ENCODE results near the gene PCDHB12.
"Not testable (repeated sequence)": the region's sequence is repeated elsewhere in the genome, so short reads cannot be mapped to it uniquely, and the experiment has no call there.

PCDHB12 gene

DNA sequence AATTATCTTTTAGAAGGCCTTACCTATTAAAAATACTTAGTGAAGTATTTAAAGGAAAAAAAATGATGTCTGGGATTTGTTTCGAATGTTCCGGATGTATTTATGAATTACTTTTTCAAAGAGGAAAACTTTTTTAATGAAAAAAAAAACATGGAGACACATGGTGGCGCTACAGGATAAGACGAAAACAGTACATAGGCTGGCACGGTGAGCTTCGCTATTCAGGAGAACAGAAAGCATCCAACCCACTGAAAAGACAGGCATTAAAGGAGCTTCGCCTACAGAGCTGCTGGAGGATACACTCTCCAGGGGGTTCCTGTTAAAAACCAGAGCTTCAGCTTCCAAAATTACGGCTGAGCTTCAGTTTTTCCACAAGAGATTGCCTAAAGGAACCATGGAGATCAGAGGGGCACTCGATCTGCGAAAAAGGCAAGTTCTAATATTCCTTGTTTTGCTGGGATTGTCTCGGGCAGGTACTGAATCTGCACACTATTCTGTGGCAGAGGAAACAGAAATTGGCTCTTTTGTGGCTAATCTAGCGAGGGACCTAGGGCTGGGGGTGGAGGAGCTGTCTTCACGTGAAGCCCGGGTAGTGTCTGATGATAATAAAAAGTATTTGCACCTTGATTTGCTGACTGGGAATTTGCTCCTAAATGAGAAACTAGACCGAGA is 14.7 kb downstream of the PCDHB12 start, which contains the start of gene PCDHB14:
PCDHB14 (plus strand) TSS at position 232 of the 672 bp plus-strand sequence; CDS start at position 395, 163 bp downstream.
- Histone ChIP-seq H3K4me1 (ENCODE audit: control insufficient read depth in 1 of 2, insufficient read depth in 1 of 2, low read depth in 1 of 2, low read length in 1 of 2) (no peaks in the 10 kb centered on the region), H3K4me3 (ENCODE audit: low read depth in 1 of 2, low read length in 1 of 2) (no peak within 1 kb of the TSS), H3K27me3 (peaks cover 36% of the 10 kb centered on the region), H3K9me3 (no peaks in the 10 kb centered on the region), H3K36me3 (no peaks in the 10 kb centered on the region), H3K27ac (no peak within 1 kb of the TSS)
- TF ChIP-seq, protein P1, sequence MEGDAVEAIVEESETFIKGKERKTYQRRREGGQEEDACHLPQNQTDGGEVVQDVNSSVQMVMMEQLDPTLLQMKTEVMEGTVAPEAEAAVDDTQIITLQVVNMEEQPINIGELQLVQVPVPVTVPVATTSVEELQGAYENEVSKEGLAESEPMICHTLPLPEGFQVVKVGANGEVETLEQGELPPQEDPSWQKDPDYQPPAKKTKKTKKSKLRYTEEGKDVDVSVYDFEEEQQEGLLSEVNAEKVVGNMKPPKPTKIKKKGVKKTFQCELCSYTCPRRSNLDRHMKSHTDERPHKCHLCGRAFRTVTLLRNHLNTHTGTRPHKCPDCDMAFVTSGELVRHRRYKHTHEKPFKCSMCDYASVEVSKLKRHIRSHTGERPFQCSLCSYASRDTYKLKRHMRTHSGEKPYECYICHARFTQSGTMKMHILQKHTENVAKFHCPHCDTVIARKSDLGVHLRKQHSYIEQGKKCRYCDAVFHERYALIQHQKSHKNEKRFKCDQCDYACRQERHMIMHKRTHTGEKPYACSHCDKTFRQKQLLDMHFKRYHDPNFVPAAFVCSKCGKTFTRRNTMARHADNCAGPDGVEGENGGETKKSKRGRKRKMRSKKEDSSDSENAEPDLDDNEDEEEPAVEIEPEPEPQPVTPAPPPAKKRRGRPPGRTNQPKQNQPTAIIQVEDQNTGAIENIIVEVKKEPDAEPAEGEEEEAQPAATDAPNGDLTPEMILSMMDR (IDR thresholded peaks at IDR 0.05): no peak

DNA sequence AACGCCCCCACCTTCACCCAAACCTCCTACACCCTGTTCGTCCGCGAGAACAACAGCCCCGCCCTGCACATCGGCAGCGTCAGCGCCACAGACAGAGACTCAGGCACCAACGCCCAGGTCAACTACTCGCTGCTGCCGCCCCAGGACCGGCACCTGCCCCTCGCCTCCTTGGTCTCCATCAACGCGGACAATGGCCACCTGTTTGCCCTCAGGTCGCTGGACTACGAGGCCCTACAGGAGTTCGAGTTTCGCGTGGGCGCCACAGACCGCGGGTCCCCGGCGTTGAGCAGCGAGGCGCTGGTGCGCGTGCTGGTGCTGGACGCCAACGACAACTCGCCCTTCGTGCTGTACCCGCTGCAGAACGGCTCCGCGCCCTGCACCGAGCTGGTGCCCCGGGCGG is 16.3 kb downstream of the PCDHB12 start:
- not testable (repeated sequence) for H3K36me3 ChIP-seq; H3K9me3 ChIP-seq; H3K4me3 ChIP-seq (ENCODE audit: low read depth in 1 of 2, low read length in 1 of 2); H3K4me1 ChIP-seq (ENCODE audit: control insufficient read depth in 1 of 2, insufficient read depth in 1 of 2, low read depth in 1 of 2, low read length in 1 of 2); H3K27ac ChIP-seq
- peaks cover 36% of the 10 kb centered on the region for H3K27me3 ChIP-seq

DNA sequence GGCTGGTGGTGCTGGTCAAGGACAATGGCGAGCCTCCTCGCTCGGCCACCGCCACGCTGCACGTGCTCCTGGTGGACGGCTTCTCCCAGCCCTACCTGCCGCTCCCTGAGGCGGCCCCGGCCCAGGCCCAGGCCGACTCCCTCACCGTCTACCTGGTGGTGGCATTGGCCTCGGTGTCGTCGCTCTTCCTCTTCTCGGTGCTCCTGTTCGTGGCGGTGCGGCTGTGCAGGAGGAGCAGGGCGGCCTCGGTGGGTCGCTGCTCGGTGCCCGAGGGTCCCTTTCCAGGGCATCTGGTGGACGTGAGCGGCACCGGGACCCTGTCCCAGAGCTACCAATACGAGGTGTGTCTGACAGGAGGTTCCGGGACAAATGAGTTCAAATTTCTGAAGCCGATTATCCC is 16.9 kb downstream of the PCDHB12 start:
- H3K36me3 ChIP-seq; H3K4me3 ChIP-seq (ENCODE audit: low read depth in 1 of 2, low read length in 1 of 2); H3K4me1 ChIP-seq (ENCODE audit: control insufficient read depth in 1 of 2, insufficient read depth in 1 of 2, low read depth in 1 of 2, low read length in 1 of 2); H3K27ac ChIP-seq; H3K9me3 ChIP-seq: not testable (repeated sequence)
- H3K27me3 ChIP-seq: peaks cover 36% of the 10 kb centered on the region

DNA sequence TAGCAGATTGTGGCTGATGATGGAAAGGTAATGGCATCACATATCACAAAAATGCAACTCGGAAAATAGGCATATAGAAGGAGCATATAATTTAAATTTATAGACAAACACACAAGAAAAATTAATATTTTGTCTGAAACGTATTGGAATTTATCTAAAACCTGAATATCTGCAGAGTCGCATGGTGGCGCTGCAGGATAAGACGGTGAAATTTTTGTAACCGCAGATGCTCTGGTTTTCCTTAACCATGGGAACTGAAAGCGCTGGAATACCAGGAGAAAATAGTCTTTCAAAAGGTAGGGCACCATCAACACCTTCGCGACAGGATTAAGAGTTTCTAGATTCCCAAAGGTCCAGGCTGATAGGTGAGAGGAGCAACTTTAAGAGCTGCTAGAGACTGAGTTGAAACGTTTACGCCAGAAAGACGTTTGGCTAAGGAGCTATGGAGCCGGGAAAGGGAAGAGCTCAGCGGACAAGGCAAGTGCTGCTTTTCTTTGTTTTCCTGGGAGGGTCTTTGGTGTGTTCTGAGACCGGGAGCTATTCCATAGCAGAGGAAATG is 25.7 kb downstream of the PCDHB12 start:
- Histone ChIP-seq H3K9me3 (peaks cover 24% of the 10 kb centered on the region), H3K4me3 (ENCODE audit: low read depth in 1 of 2, low read length in 1 of 2) (no peak overlapping the region), H3K27me3 (peaks cover 36% of the 10 kb centered on the region), H3K27ac (no peak overlapping the region), H3K4me1 (ENCODE audit: control insufficient read depth in 1 of 2, insufficient read depth in 1 of 2, low read depth in 1 of 2, low read length in 1 of 2) (no peaks in the 10 kb centered on the region), H3K36me3 (no peaks in the 10 kb centered on the region)
- TF ChIP-seq, protein P1 (IDR thresholded peaks at IDR 0.05): no peak

DNA sequence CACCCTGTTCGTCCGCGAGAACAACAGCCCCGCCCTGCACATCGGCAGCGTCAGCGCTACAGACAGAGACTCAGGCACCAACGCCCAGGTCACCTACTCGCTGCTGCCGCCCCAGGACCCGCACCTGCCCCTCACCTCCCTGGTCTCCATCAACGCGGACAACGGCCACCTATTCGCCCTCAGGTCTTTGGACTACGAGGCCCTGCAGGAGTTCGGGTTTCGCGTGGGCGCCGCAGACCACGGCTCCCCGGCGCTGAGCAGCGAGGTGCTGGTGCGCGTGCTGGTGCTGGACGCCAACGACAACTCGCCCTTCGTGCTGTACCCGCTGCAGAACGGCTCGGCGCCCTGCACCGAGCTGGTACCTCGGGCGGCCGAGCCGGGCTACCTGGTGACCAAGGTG is 27.4 kb downstream of the PCDHB12 start:
- H3K36me3 ChIP-seq; H3K4me1 ChIP-seq (ENCODE audit: control insufficient read depth in 1 of 2, insufficient read depth in 1 of 2, low read depth in 1 of 2, low read length in 1 of 2); H3K4me3 ChIP-seq (ENCODE audit: low read depth in 1 of 2, low read length in 1 of 2); H3K27ac ChIP-seq: not testable (repeated sequence)
- H3K9me3 ChIP-seq: peaks cover 29% of the 10 kb centered on the region
- H3K27me3 ChIP-seq: peaks cover 49% of the 10 kb centered on the region

DNA sequence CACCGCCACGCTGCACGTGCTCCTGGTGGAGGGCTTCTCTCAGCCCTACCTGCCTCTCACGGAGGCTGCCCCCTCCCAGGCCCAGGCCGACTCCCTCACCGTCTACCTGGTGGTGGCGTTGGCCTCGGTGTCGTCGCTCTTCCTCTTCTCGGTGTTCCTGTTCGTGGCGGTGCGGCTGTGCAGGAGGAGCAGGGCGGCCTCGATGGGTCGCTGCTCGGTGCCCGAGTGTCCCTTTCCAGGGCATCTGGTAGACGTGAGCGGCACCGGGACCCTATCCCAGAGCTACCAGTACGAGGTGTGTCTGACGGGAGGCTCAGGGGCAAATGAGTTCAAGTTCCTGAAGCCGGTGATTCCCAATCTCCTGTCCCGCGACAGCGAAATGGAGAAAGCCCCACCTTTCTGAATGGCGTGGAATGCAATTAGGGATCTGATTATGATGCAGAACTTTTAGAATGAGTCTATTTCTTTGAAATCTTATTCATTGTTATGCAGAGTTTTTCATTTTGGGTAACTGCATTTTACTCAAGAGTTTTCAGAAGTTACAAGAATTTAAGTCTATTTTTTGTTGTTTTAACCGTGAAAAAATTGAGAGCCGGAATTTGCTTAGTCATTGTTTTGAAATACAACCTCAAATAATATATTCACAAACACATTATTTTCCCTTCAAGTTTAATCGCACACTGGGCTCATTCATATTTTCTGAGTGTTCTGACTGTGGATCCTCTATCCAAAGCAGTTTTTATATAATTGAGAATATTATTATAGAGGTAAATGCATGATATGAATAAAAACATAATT is 28.2 kb downstream of the PCDHB12 start:
- no peaks in the 10 kb centered on the region for H3K4me1 ChIP-seq (ENCODE audit: control insufficient read depth in 1 of 2, insufficient read depth in 1 of 2, low read depth in 1 of 2, low read length in 1 of 2)
- H3K36me3 ChIP-seq: no peaks in the 10 kb centered on the region
- TF ChIP-seq, protein P1 (IDR thresholded peaks at IDR 0.05): no peak
- H3K27ac ChIP-seq: no peak overlapping the region
- no peak overlapping the region for H3K4me3 ChIP-seq (ENCODE audit: low read depth in 1 of 2, low read length in 1 of 2)
- peaks cover 37% of the 10 kb centered on the region for H3K9me3 ChIP-seq
- peaks cover 57% of the 10 kb centered on the region for H3K27me3 ChIP-seq

DNA sequence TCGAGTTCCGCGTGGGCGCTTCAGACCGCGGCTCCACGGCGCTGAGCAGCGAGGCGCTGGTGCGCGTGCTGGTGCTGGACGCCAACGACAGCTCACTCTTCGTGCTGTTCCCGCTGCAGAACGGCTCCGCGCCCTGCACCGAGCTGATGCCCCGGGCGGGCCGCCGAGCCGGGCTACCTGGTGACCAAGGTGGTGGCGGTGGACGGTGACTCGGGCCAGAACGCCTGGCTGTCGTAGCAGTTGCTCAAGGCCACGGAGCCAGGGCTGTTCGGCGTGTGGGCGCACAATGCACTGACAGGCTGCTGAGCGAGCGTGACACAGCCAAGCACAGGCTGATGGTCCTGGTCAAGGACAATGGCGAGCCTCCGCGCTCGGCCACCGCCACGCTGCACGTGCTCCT is 33.0 kb downstream of the PCDHB12 start:
- H3K27ac ChIP-seq: no peak overlapping the region
- TF ChIP-seq, protein P1 (IDR thresholded peaks at IDR 0.05): no peak
- no peaks in the 10 kb centered on the region for H3K36me3 ChIP-seq
- H3K4me1 ChIP-seq (ENCODE audit: control insufficient read depth in 1 of 2, insufficient read depth in 1 of 2, low read depth in 1 of 2, low read length in 1 of 2): no peaks in the 10 kb centered on the region
- H3K9me3 ChIP-seq: peaks cover 27% of the 10 kb centered on the region
- no peak overlapping the region for H3K4me3 ChIP-seq (ENCODE audit: low read depth in 1 of 2, low read length in 1 of 2)
- peaks cover 32% of the 10 kb centered on the region for H3K27me3 ChIP-seq
